Esophagus squamous epithelium (tissue), 5 donors: Measurements from ENCODE around the gene VSTM2L. TPM values are rescaled to one million over a fixed set of nuclear protein-coding genes. Genes with fewer than 3 reads are reported as not detected.

Experiments
- DNase-seq: peaks from one replicate; lab custom pipeline; 2025; lab: John Stamatoyannopoulos, UW
- H3K27ac ChIP-seq, 4 donors: fragments of 200-600 bp; sonication (generic); one replicate each; pipeline ENCODE4 v1.5.1; 2016 to 2019; ENCODE audit warnings: mild to moderate bottlenecking in 1 of 4
- H3K27me3 ChIP-seq, 4 donors: fragments of 200-600 bp; sonication (generic); 1 replicate in 3 of 4; 2 replicates in 1 of 4; pipeline versions ENCODE4 v1.5.1 to v1.6.0; 2017 to 2021; ENCODE audit warnings: antibody characterized with exemption in 1 of 4
- H3K36me3 ChIP-seq, 3 donors: fragments of 200-600 bp; sonication (generic); one replicate each; pipeline ENCODE4 v1.5.1; 2016 to 2019
- H3K4me1 ChIP-seq, 3 donors: fragments of 200-600 bp; sonication (generic); one replicate each; pipeline ENCODE4 v1.5.1; 2017 to 2019
- H3K4me3 ChIP-seq, 4 donors: fragments of 200-600 bp; sonication (generic); 1 replicate in 3 of 4; 2 replicates in 1 of 4; pipeline ENCODE4 v1.5.1; 2016 to 2019; ENCODE audit warnings: mild to moderate bottlenecking in 2 of 4, moderate library complexity in 1 of 4
- H3K9me3 ChIP-seq, 3 donors: fragments of 200-600 bp; sonication (generic); one replicate each; pipeline ENCODE4 v1.5.1; 2016 to 2019
- POLR2A ChIP-seq, 4 donors: fragments of 450-650 bp; IDR thresholded peaks; one replicate each; pipeline ENCODE4 v1.6.1; 2017; ENCODE audit warnings: antibody characterized with exemption in 4 of 4, mild to moderate bottlenecking in 4 of 4, moderate library complexity in 3 of 4
- WGBS, 2 donors: methylation state at CpG; one replicate each; pipeline ENCODE4 v1.1.5; 2018; 5-methylcytosine and 5-hydroxymethylcytosine counted together
- intact Hi-C: fragments of 100-400 bp; cut with DNase I; formaldehyde crosslinking; loops from one replicate; pipeline ENCODE4 v1.15.0; 2022
- total RNA-seq, 4 donors: library from RNA; depleted of rRNA; stranded (reverse); fragments of >200 nt; gene quantifications; one replicate each; pipeline ENCODE4 v1.1.0, GENCODE V29; 2016
- TF ChIP-seq, protein P1 (sequence below), 6 experiments: fragments of 450-650 bp in 4 of 6; fragments of 200-600 bp in 2 of 6; sonication (generic) in 2 of 6; IDR thresholded peaks; one replicate each; pipeline ENCODE4 v1.5.1; 2016 to 2019; ENCODE audit warnings: antibody characterized with exemption in 6 of 6, mild to moderate bottlenecking in 4 of 6, moderate library complexity in 4 of 6
- donor health status: DM: yes; HTN: yes; CAD: no.

The VSTM2L gene
- total RNA-seq, 4 donors from 2014 or later: 0.38 to 2.6 (median 0.68) TPM

- no peaks in the 10 kb centered on the region for H3K9me3 ChIP-seq
- no peak overlapping the region for H3K4me3 ChIP-seq
- H3K36me3 ChIP-seq: no peaks in the 10 kb centered on the region
- no peak overlapping the region for H3K27ac ChIP-seq
- DNase-seq: no peak
- intact Hi-C loops: no loop called here
- TF ChIP-seq, protein P1, sequence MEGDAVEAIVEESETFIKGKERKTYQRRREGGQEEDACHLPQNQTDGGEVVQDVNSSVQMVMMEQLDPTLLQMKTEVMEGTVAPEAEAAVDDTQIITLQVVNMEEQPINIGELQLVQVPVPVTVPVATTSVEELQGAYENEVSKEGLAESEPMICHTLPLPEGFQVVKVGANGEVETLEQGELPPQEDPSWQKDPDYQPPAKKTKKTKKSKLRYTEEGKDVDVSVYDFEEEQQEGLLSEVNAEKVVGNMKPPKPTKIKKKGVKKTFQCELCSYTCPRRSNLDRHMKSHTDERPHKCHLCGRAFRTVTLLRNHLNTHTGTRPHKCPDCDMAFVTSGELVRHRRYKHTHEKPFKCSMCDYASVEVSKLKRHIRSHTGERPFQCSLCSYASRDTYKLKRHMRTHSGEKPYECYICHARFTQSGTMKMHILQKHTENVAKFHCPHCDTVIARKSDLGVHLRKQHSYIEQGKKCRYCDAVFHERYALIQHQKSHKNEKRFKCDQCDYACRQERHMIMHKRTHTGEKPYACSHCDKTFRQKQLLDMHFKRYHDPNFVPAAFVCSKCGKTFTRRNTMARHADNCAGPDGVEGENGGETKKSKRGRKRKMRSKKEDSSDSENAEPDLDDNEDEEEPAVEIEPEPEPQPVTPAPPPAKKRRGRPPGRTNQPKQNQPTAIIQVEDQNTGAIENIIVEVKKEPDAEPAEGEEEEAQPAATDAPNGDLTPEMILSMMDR (IDR thresholded peaks at IDR 0.05): no peak
- TF ChIP-seq POLR2A (IDR thresholded peaks at IDR 0.05): no peak
- H3K4me1 ChIP-seq: no peaks in the 10 kb centered on the region
- H3K27me3 ChIP-seq: peaks cover 0 to 43% (median 0%) of the 10 kb centered on the region in 4 donors
- 85 to 89% methylated on average over 6 of the region's 19 CpGs for WGBS, 2 donors
These were observed 22.6 kb downstream of the VSTM2L start for GRCh38 chr20:37925265-37926165.

GRCh38 chr20:37926612-37927011, 23.7 kb downstream of the VSTM2L start:
- Histone ChIP-seq H3K36me3 (no peaks in the 10 kb centered on the region), H3K9me3 (no peaks in the 10 kb centered on the region), H3K4me1 (no peaks in the 10 kb centered on the region), H3K27ac (no peak overlapping the region), H3K27me3 (peaks cover 0 to 45% (median 0%) of the 10 kb centered on the region in 4 donors), H3K4me3 (no peak overlapping the region)
- 83 to 91% methylated on average over 4 of the region's 4 CpGs for WGBS, 2 donors
- TF ChIP-seq POLR2A (IDR thresholded peaks at IDR 0.05): no peak
- TF ChIP-seq, protein P1 (IDR thresholded peaks at IDR 0.05): no peak
- DNase-seq: no peak
- intact Hi-C loops: no loop called here

DNA sequence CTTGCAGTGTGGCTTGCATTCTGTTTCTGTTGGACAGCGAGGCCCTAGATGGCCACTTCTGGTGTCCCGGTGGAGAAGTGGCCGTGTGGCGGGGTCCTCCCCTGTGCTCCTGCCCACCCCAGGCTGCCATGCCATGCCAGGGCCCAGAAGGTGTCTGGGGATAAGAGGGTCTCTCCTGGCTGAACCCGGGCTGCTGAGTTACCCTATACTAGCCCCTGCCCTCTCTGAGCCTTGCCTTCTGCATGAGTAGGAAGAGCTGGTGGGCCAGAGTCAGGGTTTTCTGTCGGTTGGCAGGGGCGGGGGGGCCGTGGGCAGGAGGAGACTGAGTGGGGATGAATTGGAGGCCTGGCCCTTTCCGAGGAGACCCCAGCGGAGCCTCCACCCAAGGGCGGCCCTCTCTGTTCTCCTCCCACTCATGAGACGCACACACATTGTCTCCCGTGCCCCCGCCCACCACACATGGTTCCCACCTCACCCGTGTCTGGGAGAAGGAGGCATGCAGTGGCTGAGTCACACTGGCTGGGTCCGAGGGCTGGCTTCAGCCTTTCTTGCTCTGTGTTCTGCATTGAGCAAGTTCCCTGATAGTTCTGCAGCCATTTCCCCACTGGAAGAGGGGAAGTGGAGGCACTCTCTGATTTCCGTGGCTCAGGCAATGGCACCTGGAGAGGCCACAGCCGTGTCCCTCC, 24.6 kb downstream of the VSTM2L start:
- intact Hi-C loops: no loop called here
- no peak for DNase-seq

GRCh38 chr20:37928996-37929682, 26.2 kb downstream of the VSTM2L start:
- no peaks in the 10 kb centered on the region for H3K4me1 ChIP-seq
- H3K27ac ChIP-seq: no peak overlapping the region
- no peaks in the 10 kb centered on the region for H3K36me3 ChIP-seq
- H3K27me3 ChIP-seq: peaks cover 0 to 37% (median 0%) of the 10 kb centered on the region in 4 donors
- intact Hi-C loops: no loop called here
- DNase-seq: no peak
- H3K4me3 ChIP-seq: no peak overlapping the region
- WGBS, 2 donors: 60 to 65% methylated on average over 7 to 8 of the region's 8 CpGs
- TF ChIP-seq, protein P1 (IDR thresholded peaks at IDR 0.05): no peak
- TF ChIP-seq POLR2A (IDR thresholded peaks at IDR 0.05): no peak
- no peaks in the 10 kb centered on the region for H3K9me3 ChIP-seq

More for the DNA sequence above, 24.6 kb downstream of the VSTM2L start:
- WGBS, 2 donors: 80 to 83% methylated on average over 4 to 10 of the region's 18 CpGs
- Histone ChIP-seq H3K27ac (no peak overlapping the region), H3K36me3 (no peaks in the 10 kb centered on the region), H3K4me1 (no peaks in the 10 kb centered on the region), H3K9me3 (no peaks in the 10 kb centered on the region), H3K4me3 (no peak overlapping the region), H3K27me3 (peaks cover 0 to 48% (median 0%) of the 10 kb centered on the region in 4 donors)
- no peak for TF ChIP-seq POLR2A (IDR thresholded peaks at IDR 0.05)
- TF ChIP-seq, protein P1 (IDR thresholded peaks at IDR 0.05): no peak
